ENCODE results near the gene SOX13.

Gene SOX13

GRCh38 chr1:204108312-204109141, 35.6 kb downstream of the SOX13 start:
- peaks cover 4% of the 10 kb centered on the region for H3K36me3 Mint-ChIP-seq (ENCODE audit: low read depth)
- TF ChIP-seq, protein P1, sequence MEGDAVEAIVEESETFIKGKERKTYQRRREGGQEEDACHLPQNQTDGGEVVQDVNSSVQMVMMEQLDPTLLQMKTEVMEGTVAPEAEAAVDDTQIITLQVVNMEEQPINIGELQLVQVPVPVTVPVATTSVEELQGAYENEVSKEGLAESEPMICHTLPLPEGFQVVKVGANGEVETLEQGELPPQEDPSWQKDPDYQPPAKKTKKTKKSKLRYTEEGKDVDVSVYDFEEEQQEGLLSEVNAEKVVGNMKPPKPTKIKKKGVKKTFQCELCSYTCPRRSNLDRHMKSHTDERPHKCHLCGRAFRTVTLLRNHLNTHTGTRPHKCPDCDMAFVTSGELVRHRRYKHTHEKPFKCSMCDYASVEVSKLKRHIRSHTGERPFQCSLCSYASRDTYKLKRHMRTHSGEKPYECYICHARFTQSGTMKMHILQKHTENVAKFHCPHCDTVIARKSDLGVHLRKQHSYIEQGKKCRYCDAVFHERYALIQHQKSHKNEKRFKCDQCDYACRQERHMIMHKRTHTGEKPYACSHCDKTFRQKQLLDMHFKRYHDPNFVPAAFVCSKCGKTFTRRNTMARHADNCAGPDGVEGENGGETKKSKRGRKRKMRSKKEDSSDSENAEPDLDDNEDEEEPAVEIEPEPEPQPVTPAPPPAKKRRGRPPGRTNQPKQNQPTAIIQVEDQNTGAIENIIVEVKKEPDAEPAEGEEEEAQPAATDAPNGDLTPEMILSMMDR (IDR thresholded peaks at IDR 0.05) = no peak
- H3K4me1 Mint-ChIP-seq = peaks cover 63% of the 10 kb centered on the region
- peak overlapping the region; percentile 70 for H3K4me3 Mint-ChIP-seq
- peak; percentile 30 for DNase-seq
- peak overlapping the region; percentile 81 for H3K27ac Mint-ChIP-seq
- no peaks in the 10 kb centered on the region for H3K27me3 Mint-ChIP-seq (ENCODE audit: low read depth, poor library complexity)
- no peaks in the 10 kb centered on the region for H3K9me3 Mint-ChIP-seq

DNA sequence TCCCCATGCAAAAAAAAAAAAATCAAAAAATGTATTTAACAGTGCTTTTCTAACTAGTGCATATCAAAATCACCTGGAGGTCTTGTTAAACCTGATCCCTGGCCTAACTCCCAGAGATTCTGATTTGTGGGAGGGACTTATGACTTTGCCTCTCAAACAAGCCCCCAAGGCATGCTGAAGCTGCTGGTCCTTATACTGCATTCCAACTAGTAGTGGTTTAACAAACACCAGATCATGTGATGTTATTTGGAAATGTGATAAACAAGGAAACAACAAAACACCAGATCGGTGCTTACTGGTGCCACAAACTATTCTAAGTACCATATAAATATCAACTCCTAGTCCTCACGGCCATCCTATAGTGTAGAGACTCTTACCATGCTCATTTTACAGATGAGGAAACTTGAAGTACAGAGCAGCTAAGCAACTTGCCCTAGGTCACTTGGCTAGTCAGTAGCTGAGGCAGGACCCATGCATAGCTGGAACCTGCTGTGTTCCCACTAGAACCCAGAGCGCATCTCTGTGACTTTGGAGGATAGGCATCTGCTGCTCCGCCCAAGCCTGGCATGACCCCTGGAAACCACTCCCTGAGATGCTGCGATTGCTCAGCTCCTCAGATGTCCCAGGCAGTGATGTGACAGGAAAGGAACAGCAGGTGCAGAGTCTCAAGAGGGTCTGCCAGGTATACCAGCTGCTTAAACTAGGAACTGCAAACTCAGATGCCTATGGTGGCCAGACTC, 38.1 kb downstream of the SOX13 start:
- DNase-seq = no peak
- peaks cover 46% of the 10 kb centered on the region for H3K4me1 Mint-ChIP-seq

GRCh38 chr1:204112876-204113730, 40.2 kb downstream of the SOX13 start:
- no peaks in the 10 kb centered on the region for H3K27me3 Mint-ChIP-seq (ENCODE audit: low read depth, poor library complexity)
- peak overlapping the region; percentile 34 for H3K27ac Mint-ChIP-seq
- H3K4me1 Mint-ChIP-seq = peaks cover 30% of the 10 kb centered on the region
- H3K4me3 Mint-ChIP-seq = no peak overlapping the region
- no peaks in the 10 kb centered on the region for H3K9me3 Mint-ChIP-seq
- TF ChIP-seq, protein P1 (IDR thresholded peaks at IDR 0.05) = no peak
- no peak for DNase-seq
- peaks cover 17% of the 10 kb centered on the region for H3K36me3 Mint-ChIP-seq (ENCODE audit: low read depth)

More for the DNA sequence above, 38.1 kb downstream of the SOX13 start:
- H3K27me3 Mint-ChIP-seq (ENCODE audit: low read depth, poor library complexity) = no peaks in the 10 kb centered on the region
- TF ChIP-seq, protein P1 (IDR thresholded peaks at IDR 0.05) = no peak
- H3K27ac Mint-ChIP-seq = no peak overlapping the region
- H3K36me3 Mint-ChIP-seq (ENCODE audit: low read depth) = peaks cover 13% of the 10 kb centered on the region
- H3K9me3 Mint-ChIP-seq = no peaks in the 10 kb centered on the region
- H3K4me3 Mint-ChIP-seq = no peak overlapping the region

- H3K4me1 Mint-ChIP-seq = peaks cover 22% of the 10 kb centered on the region
- no peak for DNase-seq
- peaks cover 23% of the 10 kb centered on the region for H3K36me3 Mint-ChIP-seq (ENCODE audit: low read depth)
- no peaks in the 10 kb centered on the region for H3K9me3 Mint-ChIP-seq
- no peak overlapping the region for H3K4me3 Mint-ChIP-seq
- no peak overlapping the region for H3K27ac Mint-ChIP-seq
- TF ChIP-seq, protein P1 (IDR thresholded peaks at IDR 0.05) = no peak
- no peaks in the 10 kb centered on the region for H3K27me3 Mint-ChIP-seq (ENCODE audit: low read depth, poor library complexity)
Observed at GRCh38 chr1:204113896-204114295, 41.0 kb downstream of the SOX13 start.

GRCh38 chr1:204114606-204115005, 41.7 kb downstream of the SOX13 start:
- no peak for DNase-seq
- peak overlapping the region; percentile 68 for H3K27ac Mint-ChIP-seq
- no peak overlapping the region for H3K4me3 Mint-ChIP-seq
- TF ChIP-seq, protein P1 (IDR thresholded peaks at IDR 0.05) = no peak
- H3K27me3 Mint-ChIP-seq (ENCODE audit: low read depth, poor library complexity) = no peaks in the 10 kb centered on the region
- H3K36me3 Mint-ChIP-seq (ENCODE audit: low read depth) = peaks cover 31% of the 10 kb centered on the region
- peaks cover 18% of the 10 kb centered on the region for H3K4me1 Mint-ChIP-seq
- H3K9me3 Mint-ChIP-seq = no peaks in the 10 kb centered on the region
